GM19324 (cell line): ENCODE measurements around the gene FBXL17.
"Not testable (repeated sequence)": the region's sequence is repeated elsewhere in the genome, so short reads cannot be mapped to it uniquely, and the experiment has no call there.

Experiments used
- ATAC-seq: cut with Tn5 transposase; IDR thresholded peaks from one replicate; pipeline ENCODE4 v1.9.1; 2021; ENCODE audit warnings: mild to moderate bottlenecking, moderate library complexity; ENCODE audit not compliant: unreplicated experiment, low FRiP score

FBXL17 gene

DNA sequence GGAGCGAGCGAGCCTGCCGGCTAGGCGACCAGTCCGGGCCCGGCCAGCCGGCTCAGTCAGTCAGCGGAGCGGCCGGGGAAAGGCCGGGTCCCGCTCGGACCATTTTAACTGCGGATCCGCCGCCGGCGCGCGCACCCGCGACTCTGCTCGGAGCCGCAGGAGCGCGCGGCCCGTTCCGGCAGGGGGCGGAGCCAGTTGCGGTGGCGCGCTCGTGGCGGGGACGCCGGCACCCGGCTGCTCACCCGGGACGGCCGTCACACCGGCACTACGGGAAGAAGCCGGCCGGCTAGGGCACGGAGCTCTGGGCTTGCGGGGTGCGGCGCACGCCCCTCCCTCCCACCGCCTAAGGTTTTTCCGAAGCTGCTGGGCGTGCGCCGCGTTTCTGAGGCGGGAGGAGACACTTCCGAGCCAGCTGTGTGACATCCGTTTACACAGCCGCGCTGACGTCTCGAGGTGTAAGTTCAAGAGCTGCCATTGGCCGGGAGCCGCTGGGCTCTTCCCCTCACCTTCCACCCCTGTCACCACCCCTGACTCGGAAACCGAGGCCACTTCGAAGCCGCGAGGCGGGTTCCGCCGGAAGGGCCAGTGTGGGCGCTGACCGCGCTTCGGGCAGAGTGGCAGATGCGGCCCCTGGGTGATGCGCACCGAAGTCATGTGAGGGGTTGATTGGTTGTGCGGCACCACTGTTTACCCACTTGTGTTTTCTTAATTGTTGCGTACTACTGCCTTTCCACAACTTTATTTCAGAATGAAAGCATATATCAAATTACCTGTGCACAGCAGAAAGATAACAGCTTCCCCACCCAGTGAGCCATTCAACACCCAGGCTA lies at the start of gene FBXL17:
FBXL17 (minus strand) TSS at position 145 of the 830 bp plus-strand sequence.
- ATAC-seq: peak; percentile 83

DNA sequence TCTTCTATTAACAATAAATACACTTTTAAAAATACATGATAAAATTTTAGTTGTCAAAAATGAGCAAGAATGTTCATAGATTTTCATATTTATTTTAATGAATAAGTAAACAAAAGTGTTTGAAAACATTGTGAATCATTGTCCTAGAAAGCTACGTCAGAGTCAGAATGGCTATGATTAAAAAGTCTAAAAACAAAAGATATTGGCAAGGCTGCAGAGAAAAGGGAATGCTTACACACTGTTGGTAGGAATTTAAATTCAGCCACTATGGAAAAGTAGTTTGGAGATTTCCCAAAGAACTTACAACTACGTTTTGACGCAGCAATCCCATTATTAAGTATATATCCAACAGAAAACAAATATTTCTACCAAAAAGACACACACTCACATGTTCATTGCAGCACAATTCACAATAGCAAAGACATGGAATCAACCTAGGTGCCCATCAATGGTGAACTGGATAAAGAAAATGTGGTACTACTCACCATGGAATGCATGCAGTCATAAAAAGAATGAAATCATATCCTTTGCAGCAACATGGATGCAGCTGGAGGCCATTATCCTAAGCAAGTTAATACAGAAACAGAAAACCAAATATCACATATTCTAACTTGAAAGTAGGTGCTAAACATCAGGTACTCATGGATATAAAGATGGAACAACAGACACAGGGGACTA lies 49.2 kb upstream of the FBXL17 start:
- no peak for ATAC-seq

DNA sequence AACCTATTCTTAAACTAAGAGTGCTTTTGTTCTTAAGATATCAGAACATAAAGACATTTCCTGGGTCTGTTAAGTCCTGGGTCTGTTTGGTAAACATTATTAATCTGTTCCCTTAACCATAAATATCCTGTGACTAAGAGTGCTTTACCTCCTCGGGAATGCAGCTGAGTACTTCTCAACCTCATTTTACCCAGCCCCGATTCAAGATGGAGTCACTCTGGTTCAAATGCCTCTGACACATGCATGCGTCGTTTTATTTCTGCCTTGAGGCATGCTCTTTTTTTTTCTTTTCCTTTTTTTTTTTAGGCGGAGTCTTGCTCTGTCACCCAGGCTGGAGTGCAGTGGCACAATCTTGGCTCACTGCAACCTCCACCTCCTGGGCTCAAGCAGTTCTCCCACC lies 39.8 kb upstream of the FBXL17 start:
- ATAC-seq: no peak

DNA sequence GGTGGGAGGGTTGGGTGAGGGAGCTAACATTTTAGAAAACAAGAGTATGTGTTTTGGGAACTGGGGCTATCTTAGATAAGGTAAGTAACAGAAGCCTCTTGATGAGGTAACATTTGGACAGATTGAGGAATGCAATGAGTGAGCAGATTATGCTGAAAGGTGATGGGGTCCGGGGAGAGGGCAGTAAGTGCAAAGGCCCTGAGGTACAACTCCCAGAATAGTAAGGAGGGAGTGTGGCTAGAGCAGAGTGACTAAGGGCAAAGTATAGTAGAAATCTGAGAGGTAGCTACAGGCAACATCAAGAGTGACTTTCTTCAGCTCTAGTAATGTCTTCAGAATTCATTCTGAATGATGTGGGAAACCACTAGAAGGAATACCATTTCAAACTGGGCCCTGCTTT lies 38.9 kb upstream of the FBXL17 start:
- ATAC-seq: no peak

DNA sequence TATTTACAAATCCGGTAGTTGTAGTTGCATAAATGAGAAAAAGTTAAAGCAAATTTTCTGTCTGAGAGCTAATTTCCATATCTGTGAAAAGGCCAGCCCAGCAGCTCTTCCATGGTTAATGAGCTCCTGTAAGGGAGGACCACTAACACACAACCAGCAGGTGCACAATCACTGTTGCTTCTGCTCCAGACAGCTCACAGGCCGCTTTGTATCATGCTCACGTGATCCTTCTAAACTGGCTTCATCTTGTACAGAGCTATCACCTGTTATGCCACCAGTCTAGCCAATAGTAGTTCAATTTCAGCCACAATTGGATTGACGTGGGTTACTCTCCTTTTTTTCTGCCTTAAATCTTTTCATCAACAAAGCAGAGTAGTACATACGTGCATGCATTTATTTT lies 38.3 kb upstream of the FBXL17 start:
- ATAC-seq: no peak

DNA sequence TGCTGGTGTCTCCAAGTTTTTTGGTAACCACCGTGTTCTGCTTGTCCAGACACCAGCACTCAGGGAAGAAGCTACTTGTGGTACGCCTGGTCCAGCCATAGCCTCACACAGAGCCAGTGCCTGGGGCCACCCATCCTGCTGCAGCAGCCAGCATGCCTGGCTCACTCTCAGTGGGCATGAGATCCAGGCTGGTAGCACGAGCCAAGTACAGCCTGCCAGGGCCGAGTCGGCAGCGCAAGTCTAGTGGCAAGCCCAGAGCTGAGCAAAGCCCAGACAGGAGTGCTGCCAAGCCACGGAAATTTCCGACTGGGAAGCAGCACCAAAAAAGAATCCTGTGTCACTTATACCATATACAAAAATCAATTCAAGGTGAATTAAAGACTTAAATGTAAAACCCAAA lies 36.3 kb upstream of the FBXL17 start:
- no peak for ATAC-seq

DNA sequence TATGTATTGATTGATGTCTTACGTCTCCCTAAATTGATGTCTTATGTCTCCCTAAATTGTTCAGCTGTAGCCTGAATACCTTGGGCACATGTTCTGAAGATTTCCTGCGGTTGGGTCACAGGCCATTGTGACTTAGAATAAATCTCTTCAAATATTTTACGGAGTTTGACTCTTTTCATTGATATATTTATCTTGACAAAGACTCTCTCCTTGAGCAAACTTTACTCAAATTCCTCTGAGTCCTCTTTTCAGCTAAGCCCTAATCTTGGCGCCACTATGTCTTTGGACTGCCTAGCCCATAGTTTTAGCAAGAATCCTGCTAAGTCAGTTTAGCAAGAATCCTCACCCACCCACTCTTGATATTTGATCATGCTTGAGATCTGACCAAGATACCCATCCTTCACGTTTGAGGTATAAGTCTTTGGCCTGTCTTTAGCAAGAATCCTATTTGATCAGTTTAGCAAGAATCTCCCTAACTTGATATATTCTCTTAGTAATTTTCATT lies 35.3 kb upstream of the FBXL17 start:
- ATAC-seq: no peak

DNA sequence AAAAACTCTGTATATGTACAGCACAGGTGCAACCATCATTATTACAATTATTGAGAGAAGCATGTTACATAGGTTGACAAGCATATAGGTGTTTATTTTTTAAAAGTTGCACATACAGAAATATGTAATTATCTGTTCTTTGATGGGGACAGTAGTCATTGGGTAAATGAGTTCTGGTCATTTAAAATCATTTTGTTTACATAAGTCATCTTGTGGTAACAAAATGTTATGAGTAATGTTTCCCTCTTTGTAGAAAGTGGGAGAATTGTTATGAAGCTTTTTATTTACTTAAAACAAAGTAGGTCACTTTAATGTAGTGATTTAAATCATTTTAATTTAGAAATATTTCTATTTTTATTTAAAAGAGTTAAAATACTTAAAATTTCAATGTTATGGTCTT lies 33.8 kb upstream of the FBXL17 start:
- no peak for ATAC-seq

DNA sequence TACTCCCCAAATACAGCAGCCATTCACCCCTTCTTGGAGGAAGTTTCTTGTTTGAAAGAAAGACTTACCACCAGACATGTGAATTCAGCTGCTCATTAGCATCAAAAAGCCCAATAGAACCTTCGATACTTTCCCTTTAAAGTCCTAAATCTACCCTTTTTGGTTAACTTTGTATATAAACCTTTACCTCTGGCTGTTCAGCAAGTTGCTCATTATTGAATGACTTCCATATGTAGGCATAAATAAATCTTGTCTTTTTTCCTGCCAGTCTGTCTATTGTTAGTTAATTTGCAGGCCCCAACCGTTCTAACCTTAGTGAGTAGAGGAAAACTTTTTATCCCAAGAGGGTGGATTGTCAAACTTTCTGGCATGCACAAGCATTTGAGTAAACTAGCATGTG lies 27.9 kb upstream of the FBXL17 start:
- ATAC-seq: no peak

DNA sequence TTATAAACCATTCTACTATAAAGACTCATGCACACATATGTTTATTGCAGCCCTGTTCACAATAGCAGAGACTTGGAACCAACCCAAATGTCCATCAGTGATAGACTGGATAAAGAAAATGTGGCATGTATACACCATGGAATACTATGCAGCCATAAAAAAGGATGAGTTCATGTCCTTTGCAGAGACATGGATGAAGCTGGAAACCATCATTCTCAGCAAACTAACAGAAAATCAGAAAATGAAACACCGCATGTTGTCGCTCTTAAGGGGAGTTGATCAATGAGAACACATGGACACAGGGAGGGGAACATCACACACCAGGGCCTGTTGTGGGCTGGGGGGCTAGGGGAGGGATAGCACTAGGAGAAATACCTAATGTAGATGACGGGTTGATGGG lies 23.3 kb upstream of the FBXL17 start:
- ATAC-seq: not testable (repeated sequence)

DNA sequence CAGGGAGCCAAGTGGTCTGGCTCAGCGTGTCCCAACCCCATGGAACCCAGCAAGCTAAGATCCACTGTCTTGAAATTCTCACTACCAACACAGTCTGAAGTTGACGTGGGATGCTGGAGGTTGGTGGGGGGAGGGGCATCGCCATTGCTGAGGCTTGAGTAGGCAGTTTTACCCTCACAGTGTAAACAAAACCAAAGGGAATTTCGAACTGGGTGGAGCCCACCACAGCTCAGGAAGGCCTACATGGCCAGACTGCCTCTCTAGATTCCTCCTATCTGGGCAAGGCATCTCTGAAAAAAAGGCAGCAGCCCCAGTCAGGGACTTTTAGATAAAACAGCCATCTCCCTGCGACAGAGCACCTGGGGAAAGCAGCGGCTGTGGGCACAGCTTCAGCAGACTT lies 17.1 kb upstream of the FBXL17 start:
- ATAC-seq: no peak

DNA sequence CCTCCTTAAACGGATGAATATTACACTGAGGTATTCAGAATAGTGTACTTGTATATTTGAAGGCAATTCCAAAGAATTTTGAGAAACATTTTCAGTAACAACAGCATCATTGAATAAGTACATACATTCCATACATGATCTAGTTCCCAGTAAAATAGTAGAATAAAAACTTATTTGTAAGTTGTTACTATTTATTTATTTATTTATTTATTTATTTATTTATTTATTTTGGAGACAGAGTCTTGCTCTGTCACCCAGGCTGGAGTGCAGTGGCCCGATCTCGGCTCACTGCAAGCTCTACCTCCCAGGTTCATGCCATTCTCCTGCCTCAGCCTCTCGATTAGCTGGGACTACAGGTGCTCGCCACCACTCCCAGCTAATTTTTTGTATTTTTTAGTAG lies 14.9 kb upstream of the FBXL17 start:
- not testable (repeated sequence) for ATAC-seq

DNA sequence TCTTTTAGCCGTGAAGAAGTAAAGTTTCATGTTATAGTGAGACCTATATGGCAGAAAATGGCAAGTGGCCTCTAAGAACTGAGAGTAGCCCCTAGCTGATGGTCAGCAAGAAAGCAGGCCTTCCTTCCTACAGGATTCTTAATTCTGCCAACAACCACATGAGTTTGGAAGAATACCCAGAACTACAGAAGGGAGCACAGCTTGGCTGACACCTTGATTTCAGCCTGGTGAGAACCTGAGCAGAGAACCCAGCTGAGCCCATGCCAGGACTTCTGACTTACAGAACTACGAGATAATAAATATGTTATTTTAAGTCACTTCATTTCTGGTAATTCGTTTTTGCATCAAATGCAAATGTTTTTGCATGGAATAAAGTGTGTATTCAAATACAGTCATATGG lies 5.9 kb upstream of the FBXL17 start:
- no peak for ATAC-seq

DNA sequence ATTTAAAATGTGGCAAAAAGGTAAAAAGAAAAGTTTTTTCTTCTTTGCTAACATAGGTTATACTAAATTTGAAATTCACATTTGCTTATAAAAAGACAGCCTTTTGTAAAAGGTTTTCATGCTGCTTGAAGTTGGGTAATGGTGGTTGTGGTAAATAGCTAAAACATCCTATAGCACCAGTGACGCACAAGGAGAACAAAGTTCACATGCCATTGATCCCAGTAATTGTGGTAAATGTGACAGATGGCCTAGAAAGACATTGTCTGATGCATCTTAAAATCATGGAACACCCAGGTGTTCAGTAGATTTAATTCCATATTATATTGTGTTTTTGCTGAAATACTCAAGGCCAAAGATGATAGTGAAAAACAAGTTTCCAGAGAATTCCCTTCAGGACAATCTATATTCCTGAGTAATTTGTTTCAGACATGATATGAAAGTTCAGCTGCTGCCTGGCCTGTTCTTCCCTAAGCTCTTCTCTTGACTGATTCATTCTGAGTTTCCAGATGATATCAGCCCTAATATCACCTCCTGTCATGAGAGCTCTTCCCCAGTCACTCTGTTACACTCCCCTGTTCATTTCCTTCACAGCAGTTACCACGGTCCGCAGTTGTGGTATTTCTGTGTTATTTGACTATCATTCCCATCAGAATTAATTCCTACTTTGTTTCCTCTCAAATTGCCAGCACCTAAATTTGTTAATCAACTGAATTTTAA lies 4.6 kb upstream of the FBXL17 start:
- ATAC-seq: no peak

DNA sequence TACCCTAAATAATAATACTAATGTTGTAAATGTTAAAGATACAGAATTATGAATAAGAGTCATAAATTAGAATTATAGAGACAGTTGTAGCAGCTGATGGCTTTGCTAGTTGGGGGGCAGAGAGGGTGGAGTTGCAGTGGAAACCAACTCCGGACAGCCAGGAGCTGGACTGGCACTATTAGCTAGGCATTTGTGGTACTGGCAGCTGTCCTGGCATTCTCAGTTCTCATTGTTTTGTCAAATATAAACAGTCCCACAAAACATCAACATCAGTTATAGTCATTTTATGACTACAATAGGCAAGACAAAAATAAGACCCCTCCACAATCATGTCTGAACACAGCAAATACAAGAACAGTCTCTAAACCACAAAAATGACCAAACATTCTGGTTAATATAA lies 2.8 kb upstream of the FBXL17 start:
- ATAC-seq: no peak

DNA sequence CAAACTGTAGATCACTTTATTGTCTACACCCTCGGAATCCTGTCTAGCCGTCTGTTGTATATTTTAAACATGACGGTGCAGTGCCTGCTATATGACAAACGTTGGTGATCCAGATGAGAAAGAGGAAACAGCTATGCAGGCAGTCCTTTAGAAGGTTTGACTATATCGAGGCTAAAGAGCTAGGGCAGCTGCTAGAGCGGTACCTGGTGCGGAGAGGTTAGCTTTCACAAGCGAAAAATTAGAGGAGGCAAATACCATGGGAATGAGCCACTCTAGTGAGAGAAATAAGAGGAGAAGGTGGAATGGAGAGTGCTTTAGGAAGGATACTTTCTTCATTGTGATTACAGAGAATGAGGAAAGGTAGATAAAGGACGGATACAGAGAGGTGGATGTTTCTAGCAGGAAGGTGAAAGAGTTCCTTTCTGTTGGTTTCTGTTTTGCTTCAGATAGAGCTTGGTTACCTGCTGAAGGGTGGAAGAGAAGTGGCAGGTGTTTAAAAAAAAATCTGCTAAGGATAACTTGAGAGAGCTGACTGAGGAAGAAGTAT lies 959 bp upstream of the FBXL17 start:
- ATAC-seq: no peak

DNA sequence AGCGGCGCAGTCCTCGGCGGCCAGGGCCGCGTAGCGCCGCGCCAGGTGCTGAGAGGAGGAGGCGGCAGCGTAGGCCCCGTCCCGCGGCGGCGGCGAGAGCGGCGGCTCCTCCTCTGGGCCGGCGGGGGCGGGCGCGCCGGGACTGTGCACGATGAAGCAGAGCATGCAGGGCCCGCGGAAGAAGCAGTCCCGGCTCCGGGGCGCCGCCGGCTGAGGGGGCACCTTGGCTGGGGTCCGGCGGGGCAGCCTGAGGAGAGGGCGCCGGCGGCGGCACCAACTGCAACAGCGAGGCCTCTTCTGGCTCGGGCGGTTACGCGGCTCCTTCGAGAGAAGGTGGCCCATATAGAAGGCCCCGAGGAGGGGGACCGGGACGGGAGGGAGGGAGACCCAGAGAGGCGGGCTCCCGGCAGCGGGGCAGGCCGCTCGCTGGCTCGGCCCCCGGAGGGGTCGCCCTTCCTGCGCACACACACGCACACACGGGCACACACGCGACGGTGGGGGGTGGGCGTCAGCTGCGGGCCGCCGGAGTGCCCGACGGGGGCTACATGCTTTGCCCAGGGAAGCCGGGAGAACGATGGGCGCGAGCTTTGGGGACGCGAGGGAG lies 446 bp downstream of the FBXL17 start:
- ATAC-seq: peak; percentile 63

DNA sequence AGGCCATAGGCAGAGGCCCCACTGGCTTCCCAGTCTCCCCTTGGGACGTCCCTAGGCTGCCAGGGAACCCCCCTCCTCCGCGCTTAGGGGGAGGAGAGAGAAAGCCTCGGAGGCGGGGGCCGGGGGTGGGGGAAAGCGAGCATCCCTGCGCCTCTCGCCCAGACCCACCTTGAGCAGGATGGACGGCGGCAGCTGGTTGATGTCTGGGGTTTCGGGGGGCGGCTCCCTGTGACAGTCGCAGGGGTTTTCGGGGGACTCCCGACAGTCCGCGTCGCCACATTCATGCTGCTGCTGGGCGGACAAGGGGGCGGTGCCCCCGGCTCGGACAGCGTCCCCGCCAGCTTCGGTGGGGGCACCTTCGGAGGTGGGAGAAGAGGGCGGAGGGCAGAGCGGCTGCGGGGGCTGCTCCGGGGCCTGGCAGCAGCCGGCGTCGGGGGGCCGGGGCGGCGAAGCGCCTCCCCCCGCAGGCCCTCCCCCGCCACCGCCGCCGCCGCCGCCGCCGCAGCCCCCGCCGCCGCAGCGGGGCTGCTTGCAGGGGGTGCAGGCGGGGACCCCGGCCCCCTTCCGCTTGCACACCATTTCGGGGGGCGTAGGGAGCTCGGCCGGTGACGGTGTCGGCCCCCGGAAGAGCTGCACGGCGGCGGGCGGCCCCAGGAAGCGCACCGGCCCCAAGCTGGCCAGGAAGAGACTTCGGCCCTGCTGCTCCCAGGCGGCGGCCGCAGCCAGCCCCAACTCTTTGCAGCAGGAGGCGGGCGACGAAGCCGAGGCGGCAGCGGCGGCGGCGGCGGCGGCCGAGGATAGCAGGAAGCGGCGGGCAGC lies 1.2 kb downstream of the FBXL17 start:
- ATAC-seq: peak; percentile 24

DNA sequence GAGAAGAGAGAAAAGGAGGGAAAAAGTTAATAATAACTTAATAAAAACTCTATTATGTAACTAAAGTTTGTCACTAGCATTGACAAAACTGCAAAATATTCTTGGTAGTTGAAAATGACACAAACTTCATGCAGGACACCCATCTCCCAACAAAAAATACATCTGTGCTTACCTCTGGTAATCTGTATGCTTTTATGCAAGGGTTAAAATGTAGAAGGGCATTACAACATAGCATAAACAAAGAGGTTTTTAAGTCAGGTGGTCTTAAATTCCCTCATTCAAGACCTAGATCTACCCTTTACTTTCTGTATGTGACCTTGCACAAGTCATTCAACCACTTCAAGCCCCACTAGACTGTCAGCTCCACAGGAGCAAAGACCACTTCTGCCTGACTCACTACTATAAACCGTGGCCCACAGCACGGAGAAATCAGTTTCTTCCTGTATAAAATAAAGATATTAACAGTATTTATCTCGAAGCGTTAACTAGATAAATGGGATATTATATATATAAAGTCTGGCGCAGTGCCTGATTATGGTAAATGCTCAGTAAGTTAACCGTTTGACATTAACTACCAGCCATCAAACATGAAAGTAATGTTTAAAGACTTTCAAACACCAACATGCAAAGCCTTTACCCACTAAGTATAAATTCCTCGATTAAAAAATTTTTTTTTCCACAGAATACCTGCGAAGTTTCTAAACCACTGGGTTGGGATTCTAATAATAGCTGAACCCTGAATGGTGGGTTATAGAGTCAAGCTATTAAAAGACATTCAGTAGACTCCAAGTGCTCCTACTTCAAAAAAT lies 2.0 kb downstream of the FBXL17 start:
- ATAC-seq: no peak
